Measurements from ENCODE around the gene AIM2. TPM values are rescaled to one million over a fixed set of nuclear protein-coding genes. Genes with fewer than 3 reads are reported as not detected.

Gene AIM2
- total and polyA plus RNA-seq, 10 of the 15 experiments (the other 5 are each of a cell fraction or from before 2014, with no cell fraction given): 7.9 to 35.7 (median 12.8) TPM

GRCh38 chr1:159100589-159100988 lies 24.0 kb upstream of the AIM2 start:
- no peak overlapping the region for H3K27ac ChIP-seq (ENCODE audit: control insufficient read depth, insufficient read depth)
- no peak overlapping the region for H3K4me3 ChIP-seq
- TF ChIP-seq NKRF (conservative IDR thresholded peaks at IDR 0.05): no peak
- CTCF ChIA-PET: no interaction called here
- H3K9me3 ChIP-seq (replicated peaks; ENCODE audit: control insufficient read depth, insufficient read depth, low read length): no peaks in the 10 kb centered on the region
- FAIRE-seq (no peak), ATAC-seq (no peak), DNase-seq (ENCODE audit: low read depth, low spot score) (no peak)
- no peak overlapping the region for H2AFZ ChIP-seq (ENCODE audit: control insufficient read depth, low read depth, low read length)
- SMC1A ChIA-PET (ENCODE audit: uncharacterized antibody, unreplicated experiment): no interaction called here
- POLR2A ChIA-PET: no interaction called here
- H3K9ac ChIP-seq (ENCODE audit: control insufficient read depth, insufficient read depth, low read length): no peak overlapping the region
- H3K4me1 ChIP-seq (ENCODE audit: control insufficient read depth, insufficient read depth, low read length): no peaks in the 10 kb centered on the region
- H3K36me3 ChIP-seq (ENCODE audit: control insufficient read depth in 2 of 2, insufficient read depth in 2 of 2, low read length in 1 of 2): no peaks in the 10 kb centered on the region
- intact Hi-C loops (cut with micrococcal nuclease; ENCODE audit: unreplicated experiment): no loop called here
- H3K79me2 ChIP-seq (ENCODE audit: control insufficient read depth, insufficient read depth, low read length): no peaks in the 10 kb centered on the region
- no TSS peak for BruUV-seq (replicated peaks)
- 0% methylated on average over 1 of the region's 1 CpG for WGBS (ENCODE audit: insufficient coverage, insufficient replicate concordance, low lambda C conversion rate, missing lambda C conversion rate)
- H4K20me1 ChIP-seq (ENCODE audit: control insufficient read depth, insufficient read depth): no peaks in the 10 kb centered on the region
- peaks cover 0 to 4% of the 10 kb centered on the region in 2 experiments; a peak in 3 of 4 replicates for H3K27me3 ChIP-seq (replicated peaks in 1 of 2; ENCODE audit: control insufficient read depth in 2 of 2, insufficient read depth in 2 of 2, low read length in 1 of 2)
- H3K4me2 ChIP-seq (ENCODE audit: control insufficient read depth, insufficient read depth): no peak overlapping the region
- in situ Hi-C loops (cut with MboI): no loop called here
- RAD21 ChIA-PET (ENCODE audit: unreplicated experiment): no interaction called here

- Histone ChIP-seq H3K27me3 (replicated peaks in 1 of 2; ENCODE audit: control insufficient read depth in 2 of 2, insufficient read depth in 2 of 2, low read length in 1 of 2) (peaks cover 0 to 4% of the 10 kb centered on the region in 2 experiments; a peak in 2 of 4 replicates), H3K9me3 (replicated peaks; ENCODE audit: control insufficient read depth, insufficient read depth, low read length) (no peaks in the 10 kb centered on the region), H3K36me3 (ENCODE audit: control insufficient read depth in 2 of 2, insufficient read depth in 2 of 2, low read length in 1 of 2) (no peaks in the 10 kb centered on the region), H3K9ac (ENCODE audit: control insufficient read depth, insufficient read depth, low read length) (no peak overlapping the region), H3K4me1 (ENCODE audit: control insufficient read depth, insufficient read depth, low read length) (no peaks in the 10 kb centered on the region), H3K79me2 (ENCODE audit: control insufficient read depth, insufficient read depth, low read length) (no peaks in the 10 kb centered on the region), H3K27ac (ENCODE audit: control insufficient read depth, insufficient read depth) (no peak overlapping the region), H2AFZ (ENCODE audit: control insufficient read depth, low read depth, low read length) (no peak overlapping the region), H3K4me2 (ENCODE audit: control insufficient read depth, insufficient read depth) (no peak overlapping the region), H4K20me1 (ENCODE audit: control insufficient read depth, insufficient read depth) (no peaks in the 10 kb centered on the region), H3K4me3 (no peak overlapping the region)
- POLR2A ChIA-PET: interaction anchor here (0.6 kb wide), 1 partner anchor 41 kb away, joined by 4 read pairs; no protein-coding TSS in a partner anchor
- CTCF ChIA-PET: interaction anchor here (1.2 kb wide), 1 partner anchor 10 kb away, joined by 6 read pairs; no protein-coding TSS in a partner anchor
- BruUV-seq (replicated peaks): no TSS peak
- RAD21 ChIA-PET (ENCODE audit: unreplicated experiment): no interaction called here
- TF ChIP-seq RUNX3 (IDR thresholded peaks at IDR 0.05; ENCODE audit: low read length): no peak
- no peak for TF ChIP-seq MEF2B (IDR thresholded peaks at IDR 0.05; ENCODE audit: partially characterized antibody, poor library complexity, severe bottlenecking)
- no peak for TF ChIP-seq HCFC1 (IDR thresholded peaks at IDR 0.05; ENCODE audit: low read length)
- no peak for TF ChIP-seq NFXL1 (IDR thresholded peaks at IDR 0.05; ENCODE audit: borderline replicate concordance)
- no peak for TF ChIP-seq RFX5 (IDR thresholded peaks at IDR 0.05; ENCODE audit: low read depth, low read length)
- TF ChIP-seq POU2F2 (IDR thresholded peaks at IDR 0.05; ENCODE audit: borderline replicate concordance, low read depth, low read length): no peak
- TF ChIP-seq ZBTB4 (CRISPR knock-in tag; IDR thresholded peaks at IDR 0.05): no peak
- no peak for TF ChIP-seq CHD4 (IDR thresholded peaks at IDR 0.05)
- no peak for TF ChIP-seq FOXM1 (IDR thresholded peaks at IDR 0.05; ENCODE audit: low read depth, low read length)
- no peak for TF ChIP-seq IKZF1 (conservative IDR thresholded peaks at IDR 0.05)
- no peak for TF ChIP-seq NKRF (conservative IDR thresholded peaks at IDR 0.05)
- 36% methylated on average over 3 of the region's 3 CpGs for WGBS (ENCODE audit: insufficient coverage, insufficient replicate concordance, low lambda C conversion rate, missing lambda C conversion rate)
- DNase-seq (ENCODE audit: low read depth, low spot score) (no peak), ATAC-seq (no peak), FAIRE-seq (no peak)
- SMC1A ChIA-PET (ENCODE audit: uncharacterized antibody, unreplicated experiment): interaction anchor here (1.0 to 1.3 kb wide), 2 partner anchors 9 to 15 kb away, joined by 4 to 6 read pairs; no protein-coding TSS in a partner anchor
- in situ Hi-C loops (cut with MboI): no loop called here
- intact Hi-C loops (cut with micrococcal nuclease; ENCODE audit: unreplicated experiment): no loop called here
These were observed 22.0 kb upstream of the AIM2 start for GRCh38 chr1:159098596-159098995.

Measured in GM12878 (cell line).